ENCODE results near the gene CDK11B.

CDK11B gene

DNA sequence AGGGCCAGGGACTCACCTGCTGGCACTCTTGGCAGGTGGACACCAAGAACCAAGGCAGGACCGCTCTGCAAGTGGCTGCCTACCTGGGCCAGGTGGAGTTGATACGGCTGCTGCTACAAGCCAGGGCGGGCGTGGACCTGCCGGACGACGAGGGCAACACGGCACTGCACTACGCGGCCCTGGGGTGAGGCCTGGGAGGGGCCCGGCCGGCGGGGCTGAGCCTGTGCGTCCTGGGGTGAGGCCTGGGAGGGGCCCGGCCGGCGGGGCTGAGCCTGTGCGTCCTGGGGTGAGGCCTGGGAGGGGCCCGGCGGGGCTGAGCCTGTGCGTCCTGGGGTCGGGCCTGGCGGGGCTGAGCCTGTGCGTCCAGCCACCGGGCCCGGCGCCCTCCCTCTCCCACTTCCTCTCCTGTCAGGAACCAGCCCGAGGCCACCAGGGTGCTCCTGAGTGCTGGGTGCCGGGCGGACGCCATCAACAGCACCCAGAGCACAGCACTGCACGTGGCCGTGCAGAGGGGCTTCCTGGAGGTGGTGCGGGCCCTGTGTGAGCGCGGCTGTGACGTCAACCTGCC, 31.5 kb downstream of the CDK11B start:
- TF ChIP-seq, protein P1, sequence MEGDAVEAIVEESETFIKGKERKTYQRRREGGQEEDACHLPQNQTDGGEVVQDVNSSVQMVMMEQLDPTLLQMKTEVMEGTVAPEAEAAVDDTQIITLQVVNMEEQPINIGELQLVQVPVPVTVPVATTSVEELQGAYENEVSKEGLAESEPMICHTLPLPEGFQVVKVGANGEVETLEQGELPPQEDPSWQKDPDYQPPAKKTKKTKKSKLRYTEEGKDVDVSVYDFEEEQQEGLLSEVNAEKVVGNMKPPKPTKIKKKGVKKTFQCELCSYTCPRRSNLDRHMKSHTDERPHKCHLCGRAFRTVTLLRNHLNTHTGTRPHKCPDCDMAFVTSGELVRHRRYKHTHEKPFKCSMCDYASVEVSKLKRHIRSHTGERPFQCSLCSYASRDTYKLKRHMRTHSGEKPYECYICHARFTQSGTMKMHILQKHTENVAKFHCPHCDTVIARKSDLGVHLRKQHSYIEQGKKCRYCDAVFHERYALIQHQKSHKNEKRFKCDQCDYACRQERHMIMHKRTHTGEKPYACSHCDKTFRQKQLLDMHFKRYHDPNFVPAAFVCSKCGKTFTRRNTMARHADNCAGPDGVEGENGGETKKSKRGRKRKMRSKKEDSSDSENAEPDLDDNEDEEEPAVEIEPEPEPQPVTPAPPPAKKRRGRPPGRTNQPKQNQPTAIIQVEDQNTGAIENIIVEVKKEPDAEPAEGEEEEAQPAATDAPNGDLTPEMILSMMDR (conservative IDR thresholded peaks at IDR 0.05; ENCODE audit: control insufficient read depth, insufficient read depth, low read depth, low read length): no peak
- DNase-seq (ENCODE audit: low read depth): no peak
- no peak overlapping the region for H3K4me3 ChIP-seq (ENCODE audit: control insufficient read depth, low read depth, low read length)

DNA sequence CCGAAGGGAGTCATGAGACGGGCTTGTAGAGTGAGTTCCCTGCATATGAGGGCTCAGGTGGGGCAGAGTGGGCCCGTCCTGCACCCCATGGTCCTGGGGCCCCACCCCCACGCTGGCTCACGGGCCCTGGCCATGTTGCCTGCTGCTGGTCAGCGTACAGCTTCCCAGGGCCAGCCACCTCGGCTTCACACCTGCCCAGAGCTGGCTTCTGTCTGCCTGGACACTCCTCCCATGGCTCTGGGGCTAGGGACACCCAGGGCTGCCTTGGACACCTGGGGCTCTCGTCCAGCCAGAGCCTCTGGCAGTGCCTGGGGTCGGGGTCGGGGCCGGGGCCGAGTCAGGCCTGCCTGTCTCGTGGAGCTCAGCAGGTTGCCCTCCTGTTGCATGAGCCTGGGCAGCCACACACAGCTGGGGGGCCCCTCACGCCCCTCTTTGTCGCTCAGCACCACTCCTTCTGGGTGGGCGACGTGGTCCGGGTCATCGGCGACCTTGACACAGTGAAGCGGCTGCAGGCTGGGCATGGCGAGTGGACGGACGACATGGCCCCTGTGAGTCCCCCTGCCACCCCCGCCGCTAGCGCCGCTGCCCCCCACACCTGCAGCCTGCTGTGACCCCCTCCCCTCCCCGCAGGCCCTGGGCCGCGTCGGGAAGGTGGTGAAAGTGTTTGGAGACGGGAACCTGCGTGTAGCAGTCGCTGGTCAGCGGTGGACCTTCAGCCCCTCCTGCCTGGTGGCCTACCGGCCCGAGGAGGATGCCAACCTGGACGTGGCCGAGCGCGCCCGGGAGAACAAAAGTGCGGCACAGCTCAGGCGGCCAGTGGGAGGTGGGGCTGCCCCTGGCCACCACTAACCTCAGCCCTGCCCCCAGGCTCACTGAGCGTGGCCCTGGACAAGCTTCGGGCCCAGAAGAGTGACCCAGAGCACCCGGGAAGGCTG, 32.3 kb downstream of the CDK11B start:
- H3K4me3 ChIP-seq (ENCODE audit: control insufficient read depth, low read depth, low read length): no peak overlapping the region
- no peak for DNase-seq (ENCODE audit: low read depth)
- TF ChIP-seq, protein P1 (conservative IDR thresholded peaks at IDR 0.05; ENCODE audit: control insufficient read depth, insufficient read depth, low read depth, low read length): no peak

DNA sequence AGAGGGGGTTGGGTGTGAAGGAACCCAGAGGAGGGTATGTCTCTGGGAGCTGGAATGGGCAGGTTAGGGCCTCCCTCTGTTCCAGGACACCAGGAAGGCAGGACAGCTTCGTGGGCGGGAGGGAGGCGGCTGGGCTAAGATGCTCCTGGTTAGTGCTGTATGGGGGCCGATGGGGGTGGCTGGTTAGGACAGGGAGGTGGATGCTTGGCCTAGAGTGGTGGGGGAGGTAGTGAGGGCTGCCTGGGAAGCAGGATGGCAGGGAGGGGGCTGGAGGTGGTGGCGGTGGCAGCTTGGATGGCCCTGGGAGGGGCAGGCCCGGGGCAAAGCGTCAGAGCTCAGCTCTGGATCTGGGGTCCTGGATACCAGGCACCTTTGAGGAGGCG, 33.0 kb downstream of the CDK11B start:
- no peak for DNase-seq (ENCODE audit: low read depth)
- TF ChIP-seq, protein P1 (conservative IDR thresholded peaks at IDR 0.05; ENCODE audit: control insufficient read depth, insufficient read depth, low read depth, low read length): no peak
- H3K4me3 ChIP-seq (ENCODE audit: control insufficient read depth, low read depth, low read length): no peak overlapping the region

DNA sequence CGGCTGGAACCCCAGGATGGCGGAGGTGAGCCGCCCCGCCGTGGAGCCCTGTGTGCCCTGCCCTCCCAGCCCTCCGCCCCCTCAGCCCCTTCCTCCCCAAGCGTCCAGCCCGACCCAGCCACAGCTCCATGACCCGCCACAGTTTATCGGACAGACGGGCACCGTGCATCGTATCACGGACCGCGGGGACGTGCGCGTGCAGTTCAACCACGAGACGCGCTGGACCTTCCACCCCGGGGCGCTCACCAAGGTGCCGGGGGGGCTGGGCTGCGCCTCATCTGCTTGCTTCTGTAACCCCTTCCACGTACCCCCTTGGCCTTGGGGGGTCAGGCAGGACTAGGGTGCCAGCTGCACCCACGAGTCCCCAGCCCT, 33.4 kb downstream of the CDK11B start:
- TF ChIP-seq, protein P1 (conservative IDR thresholded peaks at IDR 0.05; ENCODE audit: control insufficient read depth, insufficient read depth, low read depth, low read length): no peak
- H3K4me3 ChIP-seq (ENCODE audit: control insufficient read depth, low read depth, low read length): no peak overlapping the region
- DNase-seq (ENCODE audit: low read depth): no peak

DNA sequence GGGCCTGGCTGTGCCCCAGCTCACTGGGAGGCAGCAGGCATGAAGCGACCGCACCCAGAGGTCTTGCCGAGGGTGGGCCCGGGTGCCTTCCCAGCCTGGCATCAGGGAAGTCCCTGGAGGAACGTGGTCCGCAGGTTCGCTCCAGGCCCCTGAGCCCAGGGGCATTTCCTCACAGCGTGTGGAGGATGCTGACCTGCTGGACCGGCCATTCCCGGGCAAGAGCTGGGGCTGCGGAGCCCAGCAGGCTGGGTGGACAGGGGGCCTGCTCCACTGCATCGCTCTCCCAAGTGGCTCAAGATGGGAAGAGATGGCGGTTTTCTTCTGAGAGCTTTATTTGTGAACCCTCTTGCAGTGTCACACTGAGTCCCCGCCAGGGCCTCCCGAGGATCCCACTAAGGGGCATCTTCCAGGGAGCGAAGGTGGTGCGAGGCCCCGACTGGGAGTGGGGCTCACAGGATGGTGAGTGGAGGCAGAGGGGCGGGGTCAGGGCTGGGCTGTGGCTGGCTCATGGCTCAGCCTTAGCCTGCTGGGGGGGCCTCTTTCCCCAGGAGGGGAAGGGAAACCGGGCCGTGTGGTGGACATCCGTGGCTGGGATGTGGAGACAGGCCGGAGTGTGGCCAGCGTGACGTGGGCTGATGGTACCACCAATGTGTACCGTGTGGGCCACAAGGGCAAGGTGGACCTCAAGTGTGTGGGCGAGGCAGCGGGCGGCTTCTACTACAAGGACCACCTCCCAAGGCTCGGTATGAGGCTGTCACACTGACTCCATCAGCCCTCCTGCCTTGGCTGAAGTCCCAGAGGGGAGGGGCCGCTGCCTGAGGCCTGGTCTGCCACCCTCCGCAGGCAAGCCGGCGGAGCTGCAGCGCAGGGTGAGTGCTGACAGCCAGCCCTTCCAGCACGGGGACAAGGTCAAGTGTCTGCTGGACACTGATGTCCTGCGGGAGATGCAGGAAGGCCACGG, 34.1 kb downstream of the CDK11B start:
- no peak overlapping the region for H3K4me3 ChIP-seq (ENCODE audit: control insufficient read depth, low read depth, low read length)
- DNase-seq (ENCODE audit: low read depth): no peak

More for the DNA sequence above, 34.1 kb downstream of the CDK11B start:
- TF ChIP-seq, protein P1 (conservative IDR thresholded peaks at IDR 0.05; ENCODE audit: control insufficient read depth, insufficient read depth, low read depth, low read length): no peak
